NCI-H82 treated with DMSO at 0.1 percent for 48 hours (cell line): ENCODE results near the gene SPRR2D.
"Not testable (repeated sequence)": the region's sequence is repeated elsewhere in the genome, so short reads cannot be mapped to it uniquely, and the experiment has no call there.

Source experiments
- DNase-seq: peaks from one replicate; lab custom pipeline; 2025; ENCODE audit not compliant: unreplicated experiment; lab: John Stamatoyannopoulos, UW

SPRR2D gene

DNA sequence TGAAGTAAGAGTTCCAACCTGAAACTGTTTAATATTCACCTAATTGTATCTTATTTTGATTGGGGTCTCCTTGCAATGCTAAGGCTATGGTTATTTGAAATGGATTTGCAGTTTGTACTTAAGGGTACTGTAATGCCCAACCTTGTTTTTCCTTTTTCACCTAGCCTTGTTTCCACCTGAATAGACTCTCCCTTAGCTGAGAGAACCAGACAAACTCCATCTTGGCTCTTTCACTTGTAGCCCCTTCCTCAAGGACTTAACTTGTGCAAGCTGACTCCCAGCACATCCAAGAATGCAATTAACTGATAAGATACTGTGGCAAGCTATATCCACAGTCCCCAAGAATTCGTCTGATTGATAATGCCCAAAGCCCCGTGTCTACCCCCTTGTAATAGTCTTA, 19.1 kb downstream of the SPRR2D start:
- DNase-seq = not testable (repeated sequence)

GRCh38 chr1:153011235-153011758, 29.6 kb downstream of the SPRR2D start:
- DNase-seq = not testable (repeated sequence)

GRCh38 chr1:153001382-153001781, 39.5 kb downstream of the SPRR2D start, which contains the start of gene SPRR3:
Gene SPRR3, plus strand, starts transcription at chr1:153001749. Its CDS starts 1,272 bp downstream, at chr1:153003021.
- DNase-seq = no peak

DNA sequence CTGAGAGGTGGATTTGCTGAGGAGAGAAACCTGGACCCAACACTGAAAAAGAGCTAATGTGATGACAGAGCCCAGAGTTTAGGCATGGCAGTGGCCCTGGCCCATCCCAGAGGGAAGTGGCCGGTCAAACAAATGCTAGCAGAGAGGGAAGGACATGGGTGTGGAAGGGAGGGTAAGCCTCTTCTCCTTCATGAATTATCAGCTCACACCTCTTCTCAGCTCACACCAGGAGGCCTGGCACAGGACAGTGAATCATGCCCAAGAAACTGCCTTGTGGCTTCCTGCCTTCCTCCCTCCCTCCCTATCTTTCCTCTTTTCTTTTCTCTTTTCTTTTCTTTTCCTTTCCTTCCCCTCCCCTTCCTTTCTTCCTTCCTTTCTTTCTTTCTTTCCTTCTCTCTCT, 40.6 kb downstream of the SPRR2D start:
- no peak for DNase-seq

- DNase-seq = no peak
Observed at GRCh38 chr1:152999818-153000217, 41.1 kb downstream of the SPRR2D start.

GRCh38 chr1:152998476-152998875, 42.4 kb downstream of the SPRR2D start:
- DNase-seq = no peak

- no peak for DNase-seq
Observed at GRCh38 chr1:152997901-152998300, 43.0 kb downstream of the SPRR2D start.

GRCh38 chr1:152996633-152997400, 44.1 kb downstream of the SPRR2D start:
- DNase-seq = peak; percentile 19

- no peak for DNase-seq
Observed at GRCh38 chr1:152995842-152996241, 45.1 kb downstream of the SPRR2D start.

- no peak for DNase-seq
Observed at GRCh38 chr1:152993186-152993585, 47.7 kb downstream of the SPRR2D start.
